HuH-7 (cell line): ENCODE results near the gene FGGY.
A peak's percentile ranks its signal among the peaks of the same experiment; 100 is the strongest.
"Not testable (repeated sequence)": the region's sequence is repeated elsewhere in the genome, so short reads cannot be mapped to it uniquely, and the experiment has no call there.

Experiments used
- DNase-seq: peaks from one replicate; pipeline ENCODE4 v3.0.0; 2011; ENCODE audit warnings: low spot score

Gene FGGY

GRCh38 chr1:59512702-59513101 is 215.8 kb downstream of the FGGY start:
- DNase-seq = no peak

DNA sequence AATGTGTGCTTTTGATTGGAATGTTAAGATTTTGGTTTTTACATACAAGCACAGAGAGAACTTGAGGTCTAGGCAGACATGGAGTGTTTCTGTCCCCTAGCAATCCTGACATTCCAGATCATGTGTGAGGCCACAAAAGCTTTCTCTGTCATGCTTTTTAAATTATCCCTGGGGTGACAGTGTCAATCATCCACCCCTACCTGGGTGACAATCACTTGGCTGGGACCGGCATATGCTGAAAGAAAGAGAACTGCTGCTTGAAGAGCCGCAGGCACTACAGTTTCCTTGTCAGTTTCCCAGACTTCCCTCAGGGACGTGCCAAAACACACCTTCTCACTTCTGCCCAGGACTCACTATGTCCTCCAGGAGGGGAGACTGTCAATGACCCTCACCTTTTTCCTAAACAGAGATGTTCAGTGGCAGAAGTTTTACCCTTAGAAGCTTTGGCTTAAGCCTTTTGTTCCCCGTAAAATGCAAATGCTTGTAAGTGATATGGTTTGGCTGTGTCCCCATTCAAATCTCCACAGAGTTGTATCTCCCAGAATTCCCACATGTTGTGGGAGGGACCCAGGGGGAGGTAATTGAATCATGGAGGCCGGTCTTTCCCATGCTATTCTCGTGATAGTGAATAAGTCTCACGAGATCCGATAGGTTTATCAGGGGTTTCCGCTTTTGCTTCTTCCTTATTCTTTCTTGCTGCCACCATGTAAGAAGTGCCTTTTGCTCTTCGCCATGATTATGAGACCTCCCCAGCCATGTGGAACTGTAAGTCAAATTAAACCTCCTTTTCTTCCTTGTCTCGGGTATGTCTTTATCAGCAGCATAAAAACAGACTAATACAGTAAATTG is 217.4 kb downstream of the FGGY start:
- DNase-seq = no peak

DNA sequence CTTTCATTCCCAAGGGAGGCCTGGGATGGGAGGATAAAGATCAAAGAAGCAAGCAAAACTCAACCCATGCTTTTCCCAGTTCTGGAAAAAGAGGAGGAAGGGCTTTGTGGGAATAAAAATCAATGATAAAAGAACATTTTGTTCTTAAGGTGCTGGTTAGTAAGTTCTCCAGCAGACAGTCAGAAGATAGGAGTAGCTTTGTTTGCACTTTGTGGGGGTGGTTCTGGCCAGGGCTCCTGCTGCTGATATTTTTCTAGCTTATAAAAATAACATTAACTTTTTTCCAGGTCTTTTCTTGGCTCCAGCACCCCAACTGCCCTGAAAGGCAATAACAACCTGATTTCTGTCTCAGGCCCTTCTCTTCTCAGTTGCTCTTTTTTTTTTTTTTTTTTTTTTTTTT is 220.0 kb downstream of the FGGY start:
- no peak for DNase-seq

DNA sequence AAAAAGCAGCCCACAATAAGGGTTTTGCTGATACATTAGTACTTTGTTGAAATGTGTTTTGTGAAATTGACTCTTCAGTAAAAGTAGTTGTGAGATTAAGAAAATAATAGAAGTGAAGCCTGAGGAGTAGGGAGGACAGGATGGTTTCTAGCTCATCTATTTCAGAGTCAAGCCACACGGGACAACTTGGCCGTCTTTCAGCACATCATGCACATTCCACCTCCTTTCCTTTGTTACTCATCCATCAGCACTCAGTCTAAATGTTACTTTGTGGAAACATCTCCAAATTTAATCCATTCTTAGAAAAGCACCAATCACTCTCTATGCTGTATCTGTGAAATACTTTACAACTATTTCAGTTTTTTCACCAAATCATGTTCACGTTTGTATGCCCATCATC is 223.3 kb downstream of the FGGY start:
- no peak for DNase-seq

DNA sequence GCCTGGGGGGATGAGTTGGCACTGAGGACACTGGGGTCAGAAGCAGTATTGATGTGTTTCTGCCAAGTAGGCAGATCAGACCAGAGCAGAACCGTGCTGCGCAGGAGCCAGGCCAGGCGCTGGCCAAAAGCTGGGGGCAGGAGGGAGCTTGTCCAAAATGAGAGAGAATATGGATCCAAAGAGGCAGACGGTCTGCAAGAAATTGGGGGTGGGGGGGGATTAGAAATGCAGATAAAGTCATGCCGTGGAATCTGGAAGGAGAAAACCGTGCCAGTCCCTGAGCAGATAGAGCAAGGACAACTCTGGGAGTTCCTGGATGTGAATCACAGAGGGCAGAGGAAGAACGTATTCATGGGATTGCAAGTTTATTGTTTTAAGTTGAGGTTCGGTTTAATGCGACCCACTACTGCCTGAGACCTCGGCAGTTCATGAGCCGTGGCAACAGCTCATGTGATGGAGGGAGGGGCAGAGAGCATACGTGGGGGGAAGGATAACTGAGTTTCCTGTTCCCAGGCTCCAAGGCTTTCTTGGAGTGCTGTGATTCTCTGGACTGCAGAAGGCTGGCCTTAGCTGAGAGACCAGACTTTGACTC is 224.0 kb downstream of the FGGY start:
- DNase-seq = no peak

GRCh38 chr1:59521456-59521855 is 224.6 kb downstream of the FGGY start:
- no peak for DNase-seq

- peak; percentile 15 for DNase-seq
Observed at GRCh38 chr1:59522925-59523505, 226.1 kb downstream of the FGGY start.

DNA sequence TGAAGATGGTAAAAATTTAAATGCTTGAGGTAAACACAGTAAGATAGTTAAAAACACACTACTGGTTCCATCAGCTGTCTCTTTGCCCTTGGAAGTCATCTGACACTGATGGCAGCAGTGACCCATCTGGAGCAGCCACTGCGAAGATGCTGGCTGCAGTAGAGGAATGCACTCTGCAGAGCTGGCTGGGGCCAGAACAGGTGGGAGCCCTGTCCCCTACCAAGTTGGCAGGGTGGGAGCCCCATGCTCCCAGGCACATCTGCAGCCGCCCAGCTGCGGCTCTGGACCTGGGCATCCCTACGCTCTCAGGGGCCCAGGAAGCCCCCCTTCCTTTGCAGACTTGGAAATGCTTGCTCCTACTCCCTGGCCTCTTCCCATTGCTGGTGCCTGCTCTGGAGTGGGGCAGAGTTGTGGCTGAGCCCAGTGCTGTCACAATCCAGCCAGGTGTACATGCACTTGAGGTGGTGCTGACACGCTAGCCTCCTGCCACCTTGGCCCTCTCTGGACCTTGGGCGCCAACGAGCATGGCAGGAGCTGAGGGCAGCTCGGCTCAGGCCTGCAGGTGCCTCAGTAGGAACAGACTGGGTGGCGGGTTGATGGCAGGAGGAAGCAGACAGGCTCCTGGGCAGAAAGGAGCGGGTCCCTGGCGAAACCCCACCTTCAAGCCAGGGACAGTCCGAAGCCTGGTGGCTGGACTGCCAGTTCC is 227.0 kb downstream of the FGGY start:
- no peak for DNase-seq

- DNase-seq = no peak
Observed at GRCh38 chr1:59526240-59526639, 229.3 kb downstream of the FGGY start.

DNA sequence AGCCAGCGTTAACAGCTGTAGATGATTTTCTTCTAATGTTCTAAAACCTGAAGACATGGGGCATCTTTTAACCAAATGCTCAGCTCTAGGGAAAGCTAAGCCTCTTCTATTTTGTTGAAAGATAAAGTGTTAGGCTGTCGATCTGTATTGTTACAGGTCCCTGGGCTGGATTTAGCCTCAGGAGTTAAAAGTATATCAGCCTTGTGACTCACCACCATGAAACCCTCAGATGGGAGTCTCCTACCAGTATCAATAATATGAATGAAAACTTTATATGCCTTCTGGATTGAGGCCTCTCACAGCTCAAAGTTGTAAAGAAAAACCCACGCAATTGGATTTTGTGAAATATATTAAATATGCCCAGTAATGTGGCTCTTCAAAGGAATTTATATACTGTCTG is 231.6 kb downstream of the FGGY start:
- DNase-seq = no peak

DNA sequence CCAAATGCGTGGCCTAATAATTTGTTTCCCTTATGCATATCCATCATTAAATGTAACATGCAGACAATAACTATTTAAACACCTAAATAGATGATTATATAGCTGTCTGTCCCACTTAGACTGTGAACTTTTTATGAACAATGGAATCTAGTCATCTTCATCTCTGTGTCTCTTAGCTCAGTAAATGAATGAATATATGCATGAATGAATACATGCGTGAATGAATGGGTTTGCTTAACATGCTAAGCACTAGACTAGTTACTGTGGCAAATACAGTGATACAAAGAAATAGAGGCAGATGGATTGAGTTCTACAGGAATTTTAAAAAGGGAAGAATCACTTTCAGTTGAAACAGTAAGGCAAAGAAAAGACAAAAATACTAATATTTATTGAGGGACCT is 232.0 kb downstream of the FGGY start:
- DNase-seq = no peak

- no peak for DNase-seq
Observed at GRCh38 chr1:59530119-59530518, 233.2 kb downstream of the FGGY start.

DNA sequence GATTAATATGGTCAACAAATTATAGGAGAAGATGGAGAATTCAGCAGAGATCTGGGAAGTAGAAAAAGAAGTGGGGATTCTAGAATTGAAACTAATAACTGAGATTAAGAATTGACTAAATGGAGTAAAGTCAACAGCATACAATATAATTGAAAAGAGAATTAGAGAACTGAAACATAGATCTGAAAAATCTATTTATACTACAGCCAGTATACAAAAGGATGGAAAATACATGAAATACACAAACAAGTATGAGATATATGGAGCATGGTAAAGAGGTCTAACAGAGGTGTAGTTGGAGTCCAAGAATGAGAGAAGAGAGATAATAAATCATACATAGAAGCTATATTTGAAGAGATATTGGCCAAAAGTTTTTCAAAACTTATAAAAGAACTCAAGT is 235.2 kb downstream of the FGGY start:
- DNase-seq = no peak

DNA sequence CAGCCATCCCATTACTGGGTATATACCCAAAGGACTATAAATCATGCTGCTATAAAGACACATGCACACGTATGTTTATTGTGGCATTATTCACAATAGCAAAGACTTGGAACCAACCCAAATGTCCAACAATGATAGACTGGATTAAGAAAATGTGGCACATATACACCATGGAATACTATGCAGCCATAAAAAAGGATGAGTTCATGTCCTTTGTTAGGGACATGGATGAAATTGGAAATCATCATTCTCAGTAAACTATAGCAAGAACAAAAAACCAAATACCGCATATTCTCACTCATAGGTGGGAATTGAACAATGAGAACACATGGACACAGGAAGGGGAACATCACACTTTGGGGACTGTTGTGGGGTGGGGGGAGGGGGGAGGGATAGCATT is 241.6 kb downstream of the FGGY start:
- DNase-seq = not testable (repeated sequence)

- no peak for DNase-seq
Observed at GRCh38 chr1:59539961-59540681, 243.2 kb downstream of the FGGY start.

DNA sequence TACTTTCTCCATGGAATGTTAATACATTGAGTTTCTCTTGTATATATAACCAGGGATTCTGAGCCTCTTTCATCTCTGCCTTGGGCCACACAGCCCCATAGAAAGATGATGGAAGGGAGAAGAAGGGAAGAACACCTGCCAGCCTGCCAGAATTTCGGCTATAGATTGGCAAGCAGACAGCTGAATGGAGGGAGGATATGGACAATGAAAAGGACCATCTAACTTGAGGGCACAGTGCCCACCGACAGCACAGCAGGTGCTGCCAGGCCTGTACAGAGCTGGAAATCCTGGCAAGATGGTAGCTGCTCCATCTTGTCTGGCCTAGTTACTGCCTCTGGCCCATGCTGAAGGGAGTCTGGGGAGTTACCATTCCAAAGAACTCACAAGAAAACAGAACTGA is 244.3 kb downstream of the FGGY start:
- no peak for DNase-seq

DNA sequence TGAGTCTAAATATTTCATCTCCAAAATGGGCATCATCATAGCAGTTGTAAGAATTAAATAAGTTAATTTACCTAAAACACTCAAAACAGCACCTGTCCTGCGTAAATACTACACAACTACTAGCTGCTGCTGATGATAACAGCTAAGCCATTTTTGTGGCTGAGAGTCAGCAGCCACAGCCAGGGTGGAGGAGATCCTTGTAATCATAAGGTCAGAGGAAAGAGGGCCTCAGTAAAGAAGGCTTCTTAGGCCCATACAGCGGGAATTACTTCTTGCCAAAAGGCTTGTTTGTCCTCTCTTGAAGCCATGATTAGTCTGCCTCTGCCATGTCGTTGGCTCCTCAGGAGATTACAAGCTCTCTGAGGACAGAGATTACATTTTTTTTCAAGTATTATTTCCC is 245.0 kb downstream of the FGGY start:
- no peak for DNase-seq

DNA sequence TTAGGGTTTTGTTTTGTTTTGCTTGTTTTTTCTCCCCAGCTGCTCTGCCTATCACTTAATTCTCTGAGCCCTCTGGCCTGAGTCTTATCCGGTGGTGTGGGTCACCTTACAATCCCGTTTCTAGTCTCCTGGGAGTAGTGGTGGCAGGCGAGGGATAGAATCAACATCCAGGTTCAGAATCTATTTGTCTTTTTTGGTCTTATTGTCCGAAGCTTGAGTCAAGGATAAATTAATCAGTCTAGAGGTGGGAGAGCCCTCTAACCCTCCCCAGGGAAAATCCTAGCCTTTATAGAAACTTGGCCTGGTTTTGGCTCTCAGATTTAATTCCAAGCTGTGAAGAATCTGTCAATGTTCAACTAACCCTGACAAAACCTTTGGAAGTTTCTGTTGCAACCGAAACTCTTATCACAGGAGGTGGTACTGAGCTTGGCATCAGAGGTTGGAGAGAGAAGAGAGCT is 246.3 kb downstream of the FGGY start:
- peak; percentile 34 for DNase-seq

DNA sequence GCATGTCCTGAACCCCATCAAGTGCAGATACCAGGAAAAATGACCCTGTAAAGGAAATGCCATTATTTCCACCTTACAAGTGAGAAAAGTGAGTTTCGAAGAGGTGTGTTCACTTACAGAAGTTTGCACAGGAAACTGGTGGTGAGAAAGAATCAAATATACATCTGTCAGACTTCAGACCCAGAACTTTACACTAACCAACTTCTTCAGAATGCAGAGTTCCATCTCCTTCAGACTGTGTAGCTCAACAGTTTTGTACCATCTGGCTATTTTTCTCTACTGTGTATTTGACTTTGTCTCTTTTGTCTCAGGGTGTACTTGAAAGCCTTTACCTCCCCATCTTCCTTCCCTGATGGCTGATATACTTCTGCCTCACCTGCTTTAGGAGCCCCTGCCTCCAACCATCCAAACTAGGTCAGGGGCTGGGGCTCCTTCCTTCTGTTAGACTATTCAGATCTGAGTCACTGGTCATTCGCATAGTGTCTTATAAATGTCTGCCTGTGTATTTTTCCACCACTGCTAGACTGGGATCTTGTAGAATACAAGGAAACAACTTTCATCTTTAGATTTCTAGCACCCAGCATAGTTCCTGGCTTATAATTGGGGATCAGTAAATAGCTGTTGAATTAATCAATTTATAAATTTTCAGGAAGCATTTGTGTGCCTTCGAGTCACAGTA is 247.9 kb downstream of the FGGY start:
- no peak for DNase-seq

DNA sequence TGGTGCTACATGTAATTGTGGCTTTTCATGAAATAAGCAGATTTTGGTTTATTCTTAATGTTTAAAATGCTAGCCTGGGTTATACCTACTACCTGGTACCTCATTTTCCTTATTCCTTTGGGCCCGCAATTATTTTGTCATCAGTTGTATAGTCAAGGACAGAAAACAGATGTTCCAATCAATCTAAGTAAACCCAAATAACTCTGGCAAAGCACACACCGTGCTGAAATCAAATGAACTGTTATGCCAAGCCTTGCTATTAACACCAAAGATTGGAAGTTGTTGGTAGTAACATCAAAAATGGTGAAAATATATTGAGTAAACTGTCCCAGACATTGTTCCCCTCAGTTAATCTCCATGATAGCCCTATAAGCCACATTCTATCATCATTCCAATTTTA is 248.9 kb downstream of the FGGY start:
- no peak for DNase-seq

DNA sequence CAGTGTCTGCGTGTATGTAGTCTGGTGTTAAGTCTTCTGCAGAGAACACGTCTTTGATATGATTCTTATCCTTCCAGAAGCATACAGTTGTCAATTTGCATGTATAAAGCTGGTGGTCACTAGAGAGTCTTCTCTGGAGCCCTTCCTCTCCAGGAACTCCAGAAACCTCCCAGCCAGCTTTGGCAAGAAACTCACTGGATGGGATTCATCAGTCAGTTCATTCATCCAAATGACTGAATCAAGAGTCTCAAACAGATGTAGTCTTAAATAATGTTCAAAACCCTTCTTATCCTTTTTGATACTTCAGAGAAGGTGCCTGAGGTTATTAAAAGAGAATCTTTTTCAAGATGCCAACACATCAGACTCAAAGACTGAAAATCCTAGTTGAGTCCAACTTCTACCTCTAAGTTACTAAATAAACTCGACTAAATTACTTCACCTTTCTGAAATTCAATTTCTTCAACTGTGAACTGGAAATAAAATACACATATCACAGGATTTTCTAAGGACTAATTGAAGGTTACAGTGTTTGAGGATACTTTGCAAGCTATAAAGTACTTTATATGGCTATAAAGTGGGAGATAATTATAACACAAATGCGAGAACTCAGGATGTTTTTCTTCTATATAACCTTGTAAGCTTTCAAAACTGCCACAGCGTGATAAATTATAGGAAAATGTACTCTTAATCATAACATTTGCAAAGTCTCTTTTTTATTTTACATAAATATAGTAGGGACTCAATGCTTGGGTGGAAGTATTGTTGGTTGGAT is 252.4 kb downstream of the FGGY start:
- DNase-seq = no peak
